Pulmonary artery endothelial cell (primary cell): ENCODE results near the gene UVRAG. TPM values are rescaled to one million over a fixed set of nuclear protein-coding genes. Genes with fewer than 3 reads are reported as not detected.

Experiments
- DNase-seq: peaks from one replicate; pipeline ENCODE4 v3.0.0-alpha.2; 2011; ENCODE audit warnings: low read depth, low spot score
- total RNA-seq: library from RNA; depleted of rRNA; stranded (reverse); fragments of >200 nt; gene quantifications from 2 replicates; pipeline ENCODE4 v1.2.3, GENCODE V29; 2014

UVRAG gene
- total RNA-seq = 67.2 and 68.0 TPM in 2 replicates

GRCh38 chr11:75814677-75815344 lies at the start of gene UVRAG:
Gene UVRAG, plus strand, starts transcription at chr11:75815210. Its CDS starts 198 bp downstream, at chr11:75815408.
- DNase-seq = peak; percentile 99

- DNase-seq = no peak
Observed at GRCh38 chr11:75766443-75767227, 48.4 kb upstream of the UVRAG start.

- no peak for DNase-seq
Observed at GRCh38 chr11:75767228-75767572, 47.8 kb upstream of the UVRAG start.

GRCh38 chr11:75767793-75768111 lies 47.3 kb upstream of the UVRAG start:
- no peak for DNase-seq

- no peak for DNase-seq
Observed at GRCh38 chr11:75768112-75768908, 46.7 kb upstream of the UVRAG start, which contains the start of gene DGAT2. Gene DGAT2, plus strand, starts transcription at chr11:75768778. Its CDS starts 214 bp downstream, at chr11:75768992.

- no peak for DNase-seq
Observed at GRCh38 chr11:75768909-75769771, 45.9 kb upstream of the UVRAG start.

- DNase-seq = no peak
Observed at GRCh38 chr11:75770102-75770501, 44.9 kb upstream of the UVRAG start.

GRCh38 chr11:75771646-75772410 lies 43.2 kb upstream of the UVRAG start:
- no peak for DNase-seq

- DNase-seq = no peak
Observed at GRCh38 chr11:75773595-75774353, 41.2 kb upstream of the UVRAG start.

GRCh38 chr11:75775056-75775455 lies 40.0 kb upstream of the UVRAG start:
- DNase-seq = no peak

GRCh38 chr11:75776546-75776945 lies 38.5 kb upstream of the UVRAG start:
- no peak for DNase-seq

GRCh38 chr11:75777461-75778110 lies 37.4 kb upstream of the UVRAG start:
- no peak for DNase-seq

GRCh38 chr11:75778962-75779361 lies 36.0 kb upstream of the UVRAG start:
- DNase-seq = no peak

GRCh38 chr11:75779960-75780359 lies 35.0 kb upstream of the UVRAG start:
- no peak for DNase-seq

GRCh38 chr11:75780888-75781287 lies 34.1 kb upstream of the UVRAG start:
- no peak for DNase-seq

- no peak for DNase-seq
Observed at GRCh38 chr11:75781296-75781695, 33.7 kb upstream of the UVRAG start.

- DNase-seq = no peak
Observed at GRCh38 chr11:75781831-75782230, 33.2 kb upstream of the UVRAG start.

- DNase-seq = no peak
Observed at GRCh38 chr11:75782540-75783263, 32.3 kb upstream of the UVRAG start.
